Measurements from ENCODE around the gene UGT1A9.

UGT1A9 gene

DNA sequence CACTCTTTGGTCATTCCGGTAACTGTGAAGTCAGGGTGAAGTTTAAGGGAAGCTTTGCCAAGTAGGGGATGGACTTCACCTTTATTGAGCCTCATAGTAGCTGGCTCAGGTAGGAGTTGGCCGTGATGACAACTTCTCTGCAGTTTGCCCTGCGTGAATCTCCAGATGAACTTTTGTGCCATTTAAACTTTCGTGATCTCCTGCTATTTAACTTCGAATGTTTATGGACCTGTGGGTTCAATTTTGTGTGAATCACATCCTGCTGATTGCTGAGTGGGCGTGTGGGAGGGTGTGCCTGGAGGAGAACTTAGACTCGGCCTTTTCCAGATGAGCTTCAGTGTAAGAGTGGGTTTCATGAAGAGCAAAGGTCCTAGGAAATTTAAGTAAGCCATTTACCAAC lies 92.6 kb downstream of the UGT1A9 start:
- DNase-seq: no peak

GRCh38 chr2:233764761-233765160 lies 93.1 kb downstream of the UGT1A9 start:
- DNase-seq: no peak

DNA sequence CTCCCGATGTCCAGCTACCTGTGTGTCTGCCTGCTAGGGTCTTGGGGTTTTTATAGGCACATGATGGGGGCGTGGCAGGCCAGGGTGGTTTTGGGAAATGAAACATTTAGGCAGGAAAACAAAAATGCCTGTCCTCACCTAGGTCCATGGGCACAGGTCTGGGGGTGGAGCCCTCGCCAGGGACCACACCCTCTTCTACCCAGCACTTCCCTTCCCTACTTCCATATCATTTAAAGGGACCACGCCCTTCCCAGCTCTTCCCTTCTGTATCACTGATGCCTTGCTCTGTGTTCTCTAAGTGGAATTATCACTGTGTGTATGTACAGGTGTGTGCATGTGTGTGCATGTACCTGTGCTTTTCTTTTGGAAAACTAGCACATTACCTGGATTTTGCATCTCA lies 94.7 kb downstream of the UGT1A9 start:
- no peak for DNase-seq

- no peak for DNase-seq
Observed at GRCh38 chr2:233768076-233768475, 96.4 kb downstream of the UGT1A9 start.

DNA sequence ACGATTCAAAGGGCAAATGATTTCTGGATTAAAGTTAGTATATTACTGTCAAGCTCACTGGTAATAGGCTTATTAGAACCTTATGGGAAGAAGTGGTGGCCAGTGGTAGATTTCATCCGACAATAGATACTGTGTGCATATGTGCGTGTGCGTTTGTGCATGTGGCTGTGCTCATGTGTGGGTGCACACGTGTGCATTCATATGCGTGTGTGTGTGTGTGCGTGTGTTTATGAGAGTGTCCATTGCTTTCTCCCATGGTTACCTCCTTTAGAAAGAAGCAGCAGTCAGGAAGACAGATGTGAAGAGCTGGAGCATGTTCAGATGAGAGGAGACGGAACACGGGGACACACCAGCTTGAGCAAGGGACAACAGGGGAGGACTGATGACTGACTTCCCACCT lies 97.6 kb downstream of the UGT1A9 start:
- no peak for DNase-seq

DNA sequence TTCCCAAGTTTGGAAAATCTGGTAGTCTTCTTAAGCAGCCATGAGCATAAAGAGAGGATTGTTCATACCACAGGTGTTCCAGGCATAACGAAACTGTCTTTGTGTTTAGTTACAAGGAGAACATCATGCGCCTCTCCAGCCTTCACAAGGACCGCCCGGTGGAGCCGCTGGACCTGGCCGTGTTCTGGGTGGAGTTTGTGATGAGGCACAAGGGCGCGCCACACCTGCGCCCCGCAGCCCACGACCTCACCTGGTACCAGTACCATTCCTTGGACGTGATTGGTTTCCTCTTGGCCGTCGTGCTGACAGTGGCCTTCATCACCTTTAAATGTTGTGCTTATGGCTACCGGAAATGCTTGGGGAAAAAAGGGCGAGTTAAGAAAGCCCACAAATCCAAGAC lies 100.5 kb downstream of the UGT1A9 start:
- DNase-seq: no peak

DNA sequence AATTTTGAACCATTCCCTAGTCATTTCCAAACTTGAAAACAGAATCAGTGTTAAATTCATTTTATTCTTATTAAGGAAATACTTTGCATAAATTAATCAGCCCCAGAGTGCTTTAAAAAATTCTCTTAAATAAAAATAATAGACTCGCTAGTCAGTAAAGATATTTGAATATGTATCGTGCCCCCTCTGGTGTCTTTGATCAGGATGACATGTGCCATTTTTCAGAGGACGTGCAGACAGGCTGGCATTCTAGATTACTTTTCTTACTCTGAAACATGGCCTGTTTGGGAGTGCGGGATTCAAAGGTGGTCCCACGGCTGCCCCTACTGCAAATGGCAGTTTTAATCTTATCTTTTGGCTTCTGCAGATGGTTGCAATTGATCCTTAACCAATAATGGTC lies 100.9 kb downstream of the UGT1A9 start:
- no peak for DNase-seq

DNA sequence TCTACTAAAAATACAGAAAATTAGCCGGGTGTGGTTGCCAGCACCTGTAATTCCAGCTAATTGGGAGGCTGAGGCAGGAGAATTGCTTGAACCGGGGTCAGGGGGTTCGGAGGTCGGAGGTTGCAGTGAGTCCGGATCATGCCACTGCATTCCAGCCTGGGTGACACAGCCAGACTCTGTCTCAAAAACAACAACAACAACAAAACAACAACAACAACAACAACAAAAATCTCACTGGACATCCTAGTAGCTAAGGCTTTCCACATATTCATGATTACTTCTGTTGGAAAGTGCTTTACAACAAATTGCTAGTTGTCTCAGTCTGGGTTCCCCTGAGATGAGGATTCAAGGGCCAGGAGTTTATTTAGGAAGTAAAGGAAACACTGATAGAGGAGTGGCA lies 102.2 kb downstream of the UGT1A9 start:
- no peak for DNase-seq

GRCh38 chr2:233775414-233775813 lies 103.7 kb downstream of the UGT1A9 start:
- no peak for DNase-seq

DNA sequence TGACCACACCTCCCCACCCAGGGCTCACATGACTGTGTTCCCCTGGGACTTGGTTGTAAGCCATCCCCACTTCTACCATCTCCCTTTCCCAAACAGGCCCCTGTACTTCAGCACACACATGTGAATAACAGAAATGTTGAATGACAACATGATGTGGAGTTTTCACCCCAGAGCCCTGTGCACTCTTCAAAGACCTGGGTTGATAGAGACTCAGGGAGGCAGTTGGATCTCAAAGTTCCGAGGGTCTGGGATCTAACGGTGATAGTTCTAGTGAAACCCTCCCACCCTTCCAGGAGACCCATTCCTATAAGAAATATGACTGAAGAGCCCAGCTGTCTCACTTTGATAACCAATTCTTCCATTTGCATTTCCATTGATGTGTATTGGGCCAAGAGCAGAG lies 106.3 kb downstream of the UGT1A9 start, which contains the start of gene MROH2A:
MROH2A (plus strand) TSS at position 301 of the 400 bp plus-strand sequence. CDS start 1,029 bp downstream, outside the sequence.
- DNase-seq: no peak

DNA sequence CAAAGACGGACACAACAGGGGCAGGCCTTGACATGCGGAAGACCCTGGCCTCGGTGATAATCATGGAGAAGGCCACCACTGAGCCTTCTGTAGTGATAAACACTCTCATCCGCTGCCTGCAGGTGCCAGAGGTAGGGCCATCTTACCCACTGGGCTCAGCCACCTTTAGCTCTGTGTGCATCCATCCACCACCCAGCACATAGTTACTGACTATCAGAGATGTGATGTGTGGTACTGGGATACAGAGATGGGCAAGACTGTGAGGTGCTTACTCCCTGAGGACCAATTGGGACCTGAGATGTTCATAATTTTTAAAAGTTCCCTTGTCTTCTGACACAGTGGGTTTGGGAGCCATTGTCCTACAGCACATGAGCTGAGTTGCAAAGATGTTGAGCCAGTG lies 108.0 kb downstream of the UGT1A9 start:
- DNase-seq: no peak

DNA sequence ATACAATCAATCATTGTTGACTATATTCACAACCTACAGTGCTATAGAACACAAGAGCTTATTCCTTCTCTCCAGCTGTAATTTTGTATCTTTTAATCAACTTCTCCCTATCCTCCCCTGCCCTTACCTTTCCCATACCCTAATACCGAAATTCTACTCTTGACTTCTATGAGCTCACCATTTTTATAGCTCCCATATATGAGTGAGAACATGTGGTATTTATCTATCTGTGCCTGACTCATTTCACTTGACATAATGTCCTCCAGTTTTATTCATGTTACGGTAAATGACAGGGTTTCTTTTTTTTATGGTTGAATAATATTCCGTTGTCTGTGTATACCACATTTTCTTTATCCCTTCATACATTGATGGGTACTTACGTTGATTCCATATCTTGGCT lies 109.1 kb downstream of the UGT1A9 start:
- no peak for DNase-seq

DNA sequence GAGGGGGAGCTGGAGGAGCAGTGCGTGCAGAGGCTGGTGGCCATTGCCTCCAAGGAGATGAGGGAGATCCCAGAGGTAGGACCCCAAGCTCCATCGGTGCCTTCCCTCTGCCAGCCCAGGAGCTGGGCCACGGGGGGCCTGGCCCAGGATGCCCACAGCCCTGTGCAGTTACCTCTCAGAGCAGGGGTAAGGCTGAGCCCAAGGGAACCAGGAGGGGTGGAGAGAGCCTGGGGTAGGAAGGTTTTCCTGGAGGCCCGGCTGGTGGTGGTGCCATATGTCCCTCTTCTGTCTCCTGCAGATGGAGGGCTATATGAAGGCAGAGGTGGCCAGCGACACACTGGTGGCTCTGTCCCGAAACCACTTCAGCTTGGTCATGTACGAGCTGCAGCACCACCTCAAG lies 117.9 kb downstream of the UGT1A9 start:
- no peak for DNase-seq

DNA sequence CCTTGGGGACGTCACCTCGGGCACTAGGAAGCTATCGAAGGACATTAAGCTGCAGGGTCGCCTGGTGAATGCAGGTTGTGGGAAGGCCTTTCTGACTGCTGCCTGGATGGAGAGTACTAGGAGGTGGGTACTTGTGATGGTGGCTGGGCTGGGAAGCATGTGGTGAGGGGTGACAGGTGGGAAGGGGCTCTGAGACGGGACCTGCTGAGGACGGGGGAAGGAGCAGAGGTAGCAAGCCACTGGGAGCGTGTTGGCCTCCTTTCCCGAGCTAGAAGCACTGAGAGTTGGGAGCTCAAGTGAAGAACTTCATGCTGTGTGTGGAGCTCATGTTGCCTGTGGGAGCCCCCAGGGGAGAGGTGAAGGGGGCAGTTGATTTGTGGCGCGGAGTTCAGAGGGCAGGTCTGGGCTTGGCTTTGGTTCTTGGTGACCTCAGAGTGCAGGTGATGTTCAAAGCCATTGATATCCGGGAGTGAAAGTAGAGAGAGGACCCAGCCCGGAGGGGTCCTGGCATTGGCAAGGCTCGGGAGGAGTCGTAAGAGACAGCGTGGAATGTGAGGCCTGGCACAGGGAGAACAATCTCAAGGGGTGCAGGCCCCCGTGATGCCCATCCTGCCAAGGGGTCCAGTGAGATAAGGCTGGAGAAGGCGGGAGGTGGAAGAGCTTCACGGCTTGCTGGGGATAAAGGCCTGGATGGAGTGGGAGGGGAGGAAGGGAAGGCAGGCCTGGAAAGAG lies 119.6 kb downstream of the UGT1A9 start:
- no peak for DNase-seq

GRCh38 chr2:233791883-233792329 lies 120.2 kb downstream of the UGT1A9 start:
- no peak for DNase-seq

DNA sequence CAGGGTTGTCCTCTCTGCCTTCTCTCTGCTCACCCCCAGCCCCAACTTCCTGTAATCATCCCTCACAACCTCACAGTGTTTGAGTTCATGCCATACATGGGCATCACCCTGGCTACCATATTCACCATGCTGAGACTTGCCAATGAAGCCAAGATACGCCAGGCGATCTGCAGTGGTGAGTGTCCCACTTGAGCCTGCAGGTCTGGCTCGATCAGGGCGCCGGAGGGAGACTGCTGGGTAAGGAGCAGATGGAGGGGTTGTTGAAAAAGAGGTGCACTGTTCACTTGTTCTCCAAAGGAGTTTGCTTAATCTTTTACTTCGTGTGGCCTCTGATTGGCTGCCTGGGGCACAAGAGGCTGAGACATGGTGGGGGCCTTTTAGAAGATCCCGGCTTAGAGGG lies 121.0 kb downstream of the UGT1A9 start:
- no peak for DNase-seq

GRCh38 chr2:233793465-233794127 lies 121.9 kb downstream of the UGT1A9 start:
- DNase-seq: no peak

DNA sequence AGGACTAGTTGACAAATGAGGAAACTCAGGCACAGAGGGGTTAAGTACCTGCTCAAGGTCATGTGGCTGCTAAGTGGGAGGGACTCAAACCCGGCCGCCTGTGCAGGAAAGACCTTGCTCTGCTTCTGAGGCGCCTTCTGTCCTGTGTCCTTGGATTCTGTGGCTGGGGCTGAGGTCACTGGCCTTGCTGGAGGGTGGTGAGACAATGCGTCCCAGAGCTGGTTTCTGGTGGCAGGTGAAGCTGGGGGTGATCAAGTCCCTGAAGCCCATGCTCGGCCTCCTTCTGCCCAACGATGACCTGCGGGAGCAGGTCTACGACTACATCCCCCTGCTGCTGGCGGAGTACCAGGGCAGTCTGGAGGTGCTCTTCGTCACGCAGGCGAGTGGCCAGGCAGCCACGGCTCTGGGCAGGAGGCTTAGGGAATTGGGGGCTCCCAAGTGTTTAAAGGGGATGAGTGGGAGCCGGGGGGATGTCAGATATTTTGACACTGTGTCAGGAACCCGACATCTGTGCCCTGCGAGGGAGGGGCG lies 122.5 kb downstream of the UGT1A9 start:
- DNase-seq: no peak

DNA sequence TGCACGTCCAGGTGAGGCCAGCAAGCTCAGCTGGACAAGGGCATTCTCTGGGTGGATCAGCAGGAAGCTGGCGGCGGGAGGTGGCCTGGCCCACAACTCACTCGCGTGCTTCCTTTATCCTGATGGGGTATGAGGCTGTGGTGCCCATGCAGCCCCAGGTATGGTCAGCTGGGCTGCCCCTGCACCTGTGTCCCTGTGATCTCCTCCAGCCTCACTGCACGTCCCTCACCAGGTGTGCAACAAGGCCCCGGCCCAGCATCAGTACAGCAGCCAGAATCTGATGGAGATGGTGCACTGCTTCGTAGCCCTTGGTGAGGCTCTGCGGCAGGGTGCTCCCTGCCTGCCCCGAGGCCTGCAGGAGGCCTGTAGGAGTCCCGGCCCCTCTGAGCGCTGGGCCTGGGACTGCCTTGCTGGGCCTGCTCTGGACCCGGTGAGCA lies 124.1 kb downstream of the UGT1A9 start:
- DNase-seq: no peak

DNA sequence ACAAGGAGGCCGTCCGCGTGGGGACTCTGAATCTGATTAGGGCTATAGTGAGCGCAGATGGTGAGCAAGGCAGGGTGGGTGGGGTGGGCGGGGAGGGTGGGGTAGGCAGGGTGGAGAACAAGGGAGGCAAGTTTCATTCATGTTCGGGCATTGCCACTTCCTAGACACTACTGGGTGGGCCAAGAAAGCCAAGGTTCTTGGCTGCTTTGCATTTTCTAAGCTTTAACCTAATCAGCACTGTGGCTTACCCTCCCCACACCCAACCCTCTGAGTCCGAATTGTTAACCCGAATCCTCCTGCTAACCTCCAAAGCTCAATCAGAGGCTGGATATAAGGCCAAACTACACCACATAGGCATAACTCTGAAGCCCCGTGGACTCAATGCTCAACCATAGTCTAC lies 124.6 kb downstream of the UGT1A9 start:
- DNase-seq: no peak

- no peak for DNase-seq
Observed at GRCh38 chr2:233798335-233799086, 126.8 kb downstream of the UGT1A9 start.

DNA sequence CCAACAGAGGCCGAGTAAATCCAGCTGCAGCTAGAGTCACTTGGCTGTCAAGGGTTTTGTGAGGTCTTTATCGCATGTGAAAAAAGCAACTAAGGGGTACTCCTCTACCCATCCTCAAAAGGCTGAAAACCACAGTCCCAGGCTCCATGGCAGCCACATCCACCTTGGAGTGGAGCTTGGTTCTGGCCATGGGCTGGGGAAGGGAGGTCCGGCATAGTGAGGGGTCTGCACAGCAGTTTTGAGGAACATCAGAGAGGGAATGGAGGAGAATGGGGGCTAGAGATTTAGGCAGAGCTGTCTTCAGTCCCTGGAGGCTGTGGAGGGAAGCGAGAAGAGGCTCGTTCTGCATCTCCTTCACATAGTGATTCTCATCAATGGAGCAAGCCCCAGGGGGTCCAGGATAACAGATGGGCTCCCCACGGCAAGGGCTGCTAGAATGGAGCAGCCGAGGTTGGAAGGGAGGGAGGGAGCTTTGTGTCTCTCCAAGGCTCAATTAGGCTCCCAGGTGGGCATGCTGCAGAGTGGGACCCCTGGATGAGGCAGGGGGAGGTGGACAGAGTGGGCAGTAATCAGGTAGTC lies 127.5 kb downstream of the UGT1A9 start:
- no peak for DNase-seq

DNA sequence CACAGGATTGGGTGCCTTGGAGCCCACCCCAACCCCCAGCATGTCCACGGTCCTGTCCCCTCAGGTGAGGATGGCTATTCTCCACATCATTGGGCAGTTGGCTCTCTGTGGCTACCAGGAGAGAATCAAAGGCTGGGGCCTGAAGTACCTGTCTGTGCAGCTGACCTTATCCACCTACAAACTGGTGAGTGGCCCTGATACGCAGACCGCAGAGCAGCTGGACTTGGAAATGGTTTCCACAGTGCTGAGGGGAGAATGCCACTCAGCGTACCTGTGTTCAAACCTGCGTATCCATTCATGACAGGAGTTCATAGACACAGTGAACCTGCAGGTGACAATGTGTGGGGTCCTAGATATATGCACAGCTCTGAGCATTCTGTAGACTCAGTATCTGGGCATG lies 128.0 kb downstream of the UGT1A9 start:
- no peak for DNase-seq

Measured in NCI-H1930 (cell line).